OCI-LY7 (cell line): ENCODE measurements around the gene GRAMD2A. TPM values are rescaled to one million over a fixed set of nuclear protein-coding genes. Genes with fewer than 3 reads are reported as not detected.

Experiments
- BruUV-seq: library from RNA; stranded (reverse); fragments of 400-500 nt; replicated peaks from 2 replicates; lab custom pipeline; 2021; lab: Mats Ljungman, UMichigan
- CTCF ChIA-PET: fragments of 300-600 bp; sonication (Branson Sonifier 250); formaldehyde crosslinking; loops from one replicate; lab custom pipeline; 2022; ENCODE audit warnings: antibody characterized with exemption; ENCODE audit not compliant: unreplicated experiment; lab: Charles Lee
- POLR2A ChIA-PET: fragments of 300-600 bp; sonication (Branson Sonifier 250); formaldehyde crosslinking; loops from one replicate; lab custom pipeline; 2022; ENCODE audit warnings: antibody characterized with exemption; lab: Charles Lee
- DNase-seq: peaks from one replicate; pipeline ENCODE4 v3.0.0-alpha.2; 2015; ENCODE audit warnings: low spot score
- H2AFZ ChIP-seq: fragments of 200-600 bp; sonication (generic), shearing (Covaris generic); 2 replicates; pipeline ENCODE4 v1.6.1; 2014; ENCODE audit warnings: mild to moderate bottlenecking, antibody characterized with exemption, low read length, moderate library complexity
- H3K27ac ChIP-seq: fragments of 200-600 bp; sonication (generic); 2 replicates; pipeline ENCODE4 v1.5.1; 2014; ENCODE audit warnings: mixed run types, low read depth, mild to moderate bottlenecking, moderate library complexity, low read length, inconsistent platforms; ENCODE audit not compliant: poor library complexity, severe bottlenecking
- H3K36me3 ChIP-seq: fragments of 200-600 bp; sonication (generic); 2 replicates; pipeline ENCODE4 v1.6.1; 2014; ENCODE audit warnings: mild to moderate bottlenecking, antibody characterized with exemption, low read length, moderate library complexity, mixed read lengths; ENCODE audit not compliant: insufficient read depth
- H3K4me1 ChIP-seq: fragments of 200-600 bp; sonication (generic); 2 replicates; pipeline ENCODE4 v1.5.1; 2014; ENCODE audit warnings: mild to moderate bottlenecking, low read length; ENCODE audit not compliant: insufficient read depth, poor library complexity, severe bottlenecking
- H3K4me2 ChIP-seq: fragments of 200-600 bp; sonication (generic); 2 replicates; pipeline ENCODE4 v1.6.1; 2014; ENCODE audit warnings: mild to moderate bottlenecking, low read length
- H3K4me3 ChIP-seq: fragments of 200-600 bp; sonication (generic); 2 replicates; pipeline ENCODE4 v1.5.1; 2014; ENCODE audit warnings: mild to moderate bottlenecking, low read depth, low read length; ENCODE audit not compliant: poor library complexity, severe bottlenecking
- H3K79me2 ChIP-seq: fragments of 200-600 bp; sonication (generic); 2 replicates; pipeline ENCODE4 v1.6.1; 2016; ENCODE audit warnings: low read depth, mild to moderate bottlenecking, low read length, moderate library complexity, mixed read lengths; ENCODE audit not compliant: insufficient read depth
- H3K9me2 ChIP-seq: fragments of 200-600 bp; sonication (generic); 2 replicates; pipeline ENCODE4 v1.6.1; 2016; ENCODE audit warnings: mild to moderate bottlenecking, low read length, mixed read lengths; ENCODE audit not compliant: insufficient read depth
- H3K9me3 ChIP-seq: fragments of 200-600 bp; sonication (generic); 2 replicates; pipeline ENCODE4 v1.6.1; 2014; ENCODE audit warnings: mild to moderate bottlenecking, mixed run types, low read length, mixed read lengths
- H4K20me1 ChIP-seq: fragments of 200-600 bp; sonication (generic); 2 replicates; pipeline ENCODE4 v1.6.1; 2014; ENCODE audit warnings: mild to moderate bottlenecking, antibody characterized with exemption, low read length, moderate library complexity, mixed read lengths; ENCODE audit not compliant: insufficient read depth
- EZH2phosphoT487 ChIP-seq: fragments of 200-600 bp; sonication (generic); IDR thresholded peaks from 2 replicates; pipeline ENCODE4 v1.6.1; 2018; ENCODE audit warnings: low read depth, borderline replicate concordance, mild to moderate bottlenecking, mixed run types, antibody characterized with exemption, low read length, moderate library complexity, mixed read lengths
- intact Hi-C: fragments of 100-400 bp; cut with micrococcal nuclease; formaldehyde crosslinking; loops from one replicate; pipeline ENCODE4 v1.10.0; 2022; ENCODE audit not compliant: unreplicated experiment
- total RNA-seq, 2 experiments: library from RNA; depleted of rRNA in 1 of 2; stranded (reverse); fragments of >200 nt in 1 of 2; shearing (Covaris generic) in 1 of 2; gene quantifications; 2 replicates each; pipeline ENCODE4 v1.2.3, GENCODE V29; 2014 to 2022
- TF ChIP-seq, protein P1 (sequence below): fragments of 200-600 bp; sonication (generic); conservative IDR thresholded peaks from 2 replicates; pipeline ENCODE4 v1.5.1; 2014; ENCODE audit warnings: mild to moderate bottlenecking, antibody characterized with exemption, low read length, moderate library complexity, mixed read lengths

GRAMD2A gene
- total RNA-seq, 2 experiments from 2014 or later: not detected

- Histone ChIP-seq H3K4me2 (no peak overlapping the region), H2AFZ (no peak overlapping the region), H3K4me3 (no peak overlapping the region), H3K9me3 (no peaks in the 10 kb centered on the region), H3K36me3 (peaks cover 98% of the 10 kb centered on the region), H3K27ac (no peak overlapping the region), H4K20me1 (peaks cover 31% of the 10 kb centered on the region; the same call in 1 of the 2 replicates), H3K4me1 (peaks cover 10% of the 10 kb centered on the region), H3K79me2 (no peaks in the 10 kb centered on the region), H3K9me2 (no peaks in the 10 kb centered on the region)
- POLR2A ChIA-PET: interaction anchor here (0.9 kb wide), 1 partner anchor 21 kb away, joined by 3 read pairs; no protein-coding TSS in a partner anchor
- intact Hi-C loops: no loop called here
- DNase-seq: no peak
- no peak for TF ChIP-seq EZH2phosphoT487
- TF ChIP-seq, protein P1, sequence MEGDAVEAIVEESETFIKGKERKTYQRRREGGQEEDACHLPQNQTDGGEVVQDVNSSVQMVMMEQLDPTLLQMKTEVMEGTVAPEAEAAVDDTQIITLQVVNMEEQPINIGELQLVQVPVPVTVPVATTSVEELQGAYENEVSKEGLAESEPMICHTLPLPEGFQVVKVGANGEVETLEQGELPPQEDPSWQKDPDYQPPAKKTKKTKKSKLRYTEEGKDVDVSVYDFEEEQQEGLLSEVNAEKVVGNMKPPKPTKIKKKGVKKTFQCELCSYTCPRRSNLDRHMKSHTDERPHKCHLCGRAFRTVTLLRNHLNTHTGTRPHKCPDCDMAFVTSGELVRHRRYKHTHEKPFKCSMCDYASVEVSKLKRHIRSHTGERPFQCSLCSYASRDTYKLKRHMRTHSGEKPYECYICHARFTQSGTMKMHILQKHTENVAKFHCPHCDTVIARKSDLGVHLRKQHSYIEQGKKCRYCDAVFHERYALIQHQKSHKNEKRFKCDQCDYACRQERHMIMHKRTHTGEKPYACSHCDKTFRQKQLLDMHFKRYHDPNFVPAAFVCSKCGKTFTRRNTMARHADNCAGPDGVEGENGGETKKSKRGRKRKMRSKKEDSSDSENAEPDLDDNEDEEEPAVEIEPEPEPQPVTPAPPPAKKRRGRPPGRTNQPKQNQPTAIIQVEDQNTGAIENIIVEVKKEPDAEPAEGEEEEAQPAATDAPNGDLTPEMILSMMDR: no peak
- CTCF ChIA-PET: no interaction called here
- BruUV-seq: no TSS peak
Measured at GRCh38 chr15:72205896-72206676, 8.5 kb upstream of the GRAMD2A start.

- CTCF ChIA-PET: no interaction called here
- Histone ChIP-seq H3K4me1 (peaks cover 10% of the 10 kb centered on the region), H3K4me3 (no peak overlapping the region), H3K27ac (no peak overlapping the region), H3K79me2 (no peaks in the 10 kb centered on the region), H3K9me2 (no peaks in the 10 kb centered on the region), H3K9me3 (no peaks in the 10 kb centered on the region), H3K36me3 (peaks cover 98% of the 10 kb centered on the region), H3K4me2 (no peak overlapping the region), H4K20me1 (peaks cover 26% of the 10 kb centered on the region; the same call in 1 of the 2 replicates), H2AFZ (no peak overlapping the region)
- TF ChIP-seq EZH2phosphoT487: no peak
- TF ChIP-seq, protein P1: no peak
- POLR2A ChIA-PET: interaction anchor here (0.6 kb wide), 1 partner anchor 52 kb away, joined by 4 read pairs; no protein-coding TSS in a partner anchor
- no TSS peak for BruUV-seq
- no peak for DNase-seq
- intact Hi-C loops: no loop called here
Measured at GRCh38 chr15:72205273-72205672, 7.7 kb upstream of the GRAMD2A start.

DNA sequence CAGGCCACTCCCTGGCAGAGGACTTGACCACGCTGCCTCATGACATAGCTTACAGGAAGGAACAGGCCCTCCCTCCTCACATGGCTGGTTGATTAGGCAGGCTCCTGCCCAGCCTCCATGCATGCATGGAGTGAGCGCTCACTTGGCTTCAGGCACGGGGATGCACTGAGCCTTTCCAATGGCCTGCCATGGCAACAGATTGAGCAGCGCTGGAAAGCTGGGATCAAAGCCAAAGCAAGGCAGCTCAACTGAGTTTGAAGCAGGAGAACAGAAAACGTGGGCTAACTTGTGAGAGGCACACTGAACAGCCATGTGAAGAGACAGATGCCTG lies 5.9 kb upstream of the GRAMD2A start:
- peaks cover 27% of the 10 kb centered on the region; the same call in 1 of the 2 replicates for H4K20me1 ChIP-seq
- ChIA-PET CTCF (interaction anchor here (1.2 kb wide), 1 partner anchor 24 kb away, joined by 4 read pairs; no protein-coding TSS in a partner anchor), POLR2A (no interaction called here)
- BruUV-seq: no TSS peak
- no peaks in the 10 kb centered on the region for H3K79me2 ChIP-seq
- H3K4me3 ChIP-seq: no peak overlapping the region
- H3K36me3 ChIP-seq: peaks cover 100% of the 10 kb centered on the region
- no peak overlapping the region for H2AFZ ChIP-seq
- H3K4me1 ChIP-seq: peaks cover 10% of the 10 kb centered on the region
- H3K9me2 ChIP-seq: no peaks in the 10 kb centered on the region
- TF ChIP-seq, protein P1: no peak
- no peak for TF ChIP-seq EZH2phosphoT487
- intact Hi-C loops: loop anchor here (5.0 kb wide), 1 partner anchor 54 kb away; no protein-coding TSS in a partner anchor
- no peak overlapping the region for H3K27ac ChIP-seq
- no peak overlapping the region for H3K4me2 ChIP-seq
- H3K9me3 ChIP-seq: no peaks in the 10 kb centered on the region
- DNase-seq: no peak
